AG09319 (cell line): ENCODE data around the gene MINDY4.

Source experiments
- DNase-seq: peaks from one replicate; pipeline ENCODE4 v3.0.0-alpha.2; 2010; ENCODE audit warnings: low read depth; ENCODE audit errors: extremely low read depth
- CTCF ChIP-seq: IDR thresholded peaks from 2 replicates; pipeline ENCODE4 v1.5.1; 2011; ENCODE audit warnings: low read depth, mild to moderate bottlenecking, inconsistent platforms, low read length, moderate library complexity

MINDY4 gene

GRCh38 chr7:30733691-30734090 is 37.5 kb upstream of the MINDY4 start:
- DNase-seq: no peak
- TF ChIP-seq CTCF: no peak

GRCh38 chr7:30734497-30734896 is 36.7 kb upstream of the MINDY4 start:
- DNase-seq: no peak
- TF ChIP-seq CTCF: no peak

GRCh38 chr7:30735631-30736030 is 35.6 kb upstream of the MINDY4 start:
- TF ChIP-seq CTCF: no peak
- no peak for DNase-seq

- DNase-seq: no peak
- TF ChIP-seq CTCF: no peak
Observed at GRCh38 chr7:30736291-30736690, 34.9 kb upstream of the MINDY4 start.

- no peak for DNase-seq
- TF ChIP-seq CTCF: no peak
Observed at GRCh38 chr7:30738026-30738915, 32.9 kb upstream of the MINDY4 start.

- no peak for DNase-seq
- TF ChIP-seq CTCF: no peak
Observed at GRCh38 chr7:30739691-30740090, 31.5 kb upstream of the MINDY4 start.

- DNase-seq: no peak
- TF ChIP-seq CTCF: peak; percentile 100
Observed at GRCh38 chr7:30740417-30741181, 30.6 kb upstream of the MINDY4 start.
